NOMO-1 (cell line): ENCODE results near the gene PASD1.

Source experiments
- DNase-seq, 2 experiments: peaks; one replicate each; lab custom pipeline; 2025; ENCODE audit not compliant: unreplicated experiment in 2 of 2; lab: John Stamatoyannopoulos, UW

The PASD1 gene

DNA sequence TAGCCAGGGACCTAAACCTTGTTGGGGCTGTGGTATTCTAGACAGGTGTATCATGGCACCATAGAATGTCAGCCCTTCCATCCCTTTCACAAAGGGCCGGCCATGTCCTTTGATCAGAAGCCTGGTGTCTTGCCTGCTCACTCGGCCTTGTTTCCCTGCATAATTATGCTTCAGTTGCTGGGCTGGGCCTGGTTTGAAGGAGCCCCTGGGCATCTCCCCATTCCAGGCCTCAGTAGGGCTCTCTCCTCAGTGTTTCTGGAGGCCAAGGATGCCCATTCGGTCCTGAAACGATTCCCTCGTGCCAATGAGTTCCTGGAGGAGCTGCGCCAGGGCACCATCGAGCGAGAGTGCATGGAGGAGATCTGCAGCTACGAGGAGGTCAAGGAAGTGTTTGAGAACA, 136.3 kb downstream of the PASD1 start:
- DNase-seq: no peak

DNA sequence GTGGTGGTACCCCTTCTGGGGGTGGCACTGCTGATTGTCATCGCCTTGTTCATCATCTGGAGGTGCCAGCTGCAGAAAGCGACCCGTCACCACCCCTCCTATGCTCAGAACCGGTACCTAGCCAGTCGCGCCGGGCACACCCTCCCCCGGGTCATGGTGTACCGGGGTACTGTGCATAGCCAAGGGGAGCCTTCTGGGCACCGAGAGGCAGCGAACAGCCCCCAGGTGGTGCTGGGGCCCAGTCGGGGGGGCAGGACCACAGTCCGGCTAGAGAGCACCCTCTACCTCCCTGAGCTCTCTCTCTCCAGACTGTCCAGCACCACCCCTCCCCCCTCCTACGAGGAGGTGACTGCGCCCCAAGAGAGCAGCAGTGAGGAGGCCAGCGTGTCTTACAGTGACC, 137.1 kb downstream of the PASD1 start:
- no peak for DNase-seq

GRCh38 chrX:151701071-151701470, 137.6 kb downstream of the PASD1 start:
- no peak for DNase-seq

- DNase-seq: no peak
Measured at GRCh38 chrX:151701531-151701930, 138.1 kb downstream of the PASD1 start.

- DNase-seq: no peak
Measured at GRCh38 chrX:151702026-151702714, 138.7 kb downstream of the PASD1 start.

GRCh38 chrX:151702741-151703340, 139.4 kb downstream of the PASD1 start:
- no peak for DNase-seq

DNA sequence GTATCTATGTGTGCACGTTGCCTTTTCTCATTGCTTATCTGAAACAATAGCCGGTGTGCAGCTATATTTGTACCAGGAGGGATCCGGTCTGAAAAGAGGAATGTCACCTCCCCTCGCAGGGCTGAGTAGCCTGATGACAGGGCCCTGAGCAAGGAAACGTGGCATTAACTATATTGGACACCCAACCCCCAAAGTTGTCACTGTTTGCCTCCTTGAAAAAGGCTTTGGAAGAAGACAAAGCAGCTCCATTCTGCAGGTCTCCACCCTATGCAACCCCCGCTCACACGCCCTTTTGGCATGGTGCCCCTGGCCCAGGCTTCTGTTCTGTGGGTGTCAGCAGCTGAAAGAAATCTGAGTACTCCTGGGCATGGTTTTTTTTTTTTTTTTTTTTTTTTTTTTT, 140.0 kb downstream of the PASD1 start:
- DNase-seq: no peak

DNA sequence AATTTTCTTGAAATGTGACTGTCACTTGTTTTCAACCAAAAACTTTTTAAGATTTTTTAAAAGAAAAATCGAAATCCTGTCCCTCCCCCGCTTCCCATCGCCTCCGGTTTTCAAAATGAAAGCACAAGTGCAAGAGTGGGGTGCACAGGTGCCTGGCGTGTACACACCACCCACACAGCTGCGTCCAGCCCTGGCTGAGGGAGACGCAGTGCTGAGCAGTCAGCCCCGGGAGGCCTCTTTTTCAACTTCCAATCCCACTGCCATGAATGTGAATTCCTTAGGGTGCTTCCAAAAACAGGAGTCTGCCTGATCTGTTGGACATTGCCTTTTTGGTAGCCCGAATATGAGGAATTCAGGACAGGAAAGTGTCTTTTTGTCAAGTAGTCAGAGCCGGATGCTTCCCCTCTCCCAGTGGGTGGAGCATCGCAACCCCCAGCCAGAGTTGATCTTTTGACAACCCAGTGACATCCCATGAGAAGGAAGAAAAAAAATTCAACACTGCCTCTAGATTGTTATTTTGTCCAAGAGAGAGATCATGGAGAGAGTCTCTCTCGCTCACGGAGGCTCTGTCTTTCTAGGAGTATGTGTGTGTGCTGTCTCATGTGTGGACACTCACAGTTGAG, 140.7 kb downstream of the PASD1 start:
- DNase-seq: no peak

GRCh38 chrX:151708821-151709220, 145.3 kb downstream of the PASD1 start:
- no peak for DNase-seq

GRCh38 chrX:151710457-151710856, 147.0 kb downstream of the PASD1 start:
- no peak for DNase-seq

DNA sequence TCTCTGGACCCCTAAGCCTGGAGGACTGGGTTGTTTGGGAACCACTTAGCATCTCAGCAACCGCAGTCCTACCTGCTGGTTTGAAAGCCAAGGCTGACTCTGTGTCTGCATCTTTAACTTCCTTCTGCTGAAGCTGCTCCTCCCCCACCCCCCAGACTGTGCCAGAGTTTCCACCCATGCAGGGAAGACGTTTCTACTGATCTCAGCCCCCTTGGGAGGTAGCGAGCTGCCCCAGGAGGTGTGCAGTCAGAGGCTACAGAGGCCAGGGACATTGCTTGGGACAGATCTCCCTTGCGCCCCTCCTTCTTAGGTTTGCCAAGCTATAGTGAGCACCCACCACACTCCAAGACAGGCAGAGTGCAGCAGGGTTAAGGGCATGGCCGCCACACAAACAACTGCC, 147.7 kb downstream of the PASD1 start:
- DNase-seq: no peak

DNA sequence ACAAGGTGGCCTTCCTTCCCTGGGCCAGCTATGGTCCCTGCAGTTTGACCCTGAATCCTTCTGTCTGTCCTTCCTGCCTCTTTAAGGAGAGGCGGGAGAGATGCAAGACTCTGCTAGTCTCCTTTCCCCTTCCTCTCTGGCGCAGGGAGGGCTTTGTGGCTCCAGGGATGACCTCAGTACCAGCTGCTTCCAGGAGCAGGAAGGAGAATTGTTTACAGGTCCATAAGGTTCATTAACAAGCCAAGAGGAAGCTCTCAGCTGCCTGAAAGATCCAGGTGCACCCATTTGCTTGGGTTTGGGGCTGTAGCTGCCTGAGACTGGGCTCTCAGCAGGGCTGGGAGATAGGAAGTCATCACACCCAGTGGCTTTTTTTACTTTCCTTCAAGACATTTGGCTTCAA, 148.3 kb downstream of the PASD1 start:
- no peak for DNase-seq

DNA sequence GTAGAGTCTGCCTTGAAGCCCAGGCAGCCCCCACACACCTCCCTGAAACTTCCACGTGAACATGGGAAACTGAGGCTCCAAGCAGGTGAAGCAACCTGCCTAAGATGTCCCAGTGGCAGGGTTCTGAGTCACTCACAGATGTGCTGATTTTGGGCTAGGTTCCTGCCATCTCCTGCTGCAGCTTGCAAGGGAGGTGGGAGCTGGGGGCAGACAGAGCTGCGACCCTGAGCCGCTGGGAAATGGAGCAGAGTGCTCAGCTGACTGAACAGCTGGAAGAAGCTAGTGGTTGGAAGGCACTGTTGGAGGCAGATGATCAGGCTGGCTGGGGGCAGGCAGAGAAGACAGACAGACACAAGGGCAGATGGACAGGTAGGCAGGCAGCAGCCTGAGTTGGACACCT, 148.8 kb downstream of the PASD1 start:
- no peak for DNase-seq

DNA sequence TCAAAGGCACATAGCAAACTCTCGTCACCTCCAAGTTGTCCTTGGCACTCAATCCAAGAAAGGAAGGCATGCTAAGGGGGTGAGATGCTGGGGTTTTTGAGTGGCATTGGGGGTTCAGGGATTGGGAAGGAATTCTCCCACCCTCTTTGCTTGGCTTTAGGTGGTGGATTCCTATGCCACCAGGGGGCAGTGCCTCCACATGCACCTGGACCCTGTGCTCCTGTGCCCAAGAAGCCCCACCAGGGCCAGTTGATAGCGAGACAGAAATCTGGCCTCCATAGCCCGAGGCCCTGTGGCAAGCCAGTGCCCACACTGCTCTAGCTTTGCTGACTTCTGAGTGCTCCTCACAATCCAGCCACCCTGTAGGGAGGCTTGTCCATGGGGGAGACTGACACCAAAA, 150.4 kb downstream of the PASD1 start:
- no peak for DNase-seq

DNA sequence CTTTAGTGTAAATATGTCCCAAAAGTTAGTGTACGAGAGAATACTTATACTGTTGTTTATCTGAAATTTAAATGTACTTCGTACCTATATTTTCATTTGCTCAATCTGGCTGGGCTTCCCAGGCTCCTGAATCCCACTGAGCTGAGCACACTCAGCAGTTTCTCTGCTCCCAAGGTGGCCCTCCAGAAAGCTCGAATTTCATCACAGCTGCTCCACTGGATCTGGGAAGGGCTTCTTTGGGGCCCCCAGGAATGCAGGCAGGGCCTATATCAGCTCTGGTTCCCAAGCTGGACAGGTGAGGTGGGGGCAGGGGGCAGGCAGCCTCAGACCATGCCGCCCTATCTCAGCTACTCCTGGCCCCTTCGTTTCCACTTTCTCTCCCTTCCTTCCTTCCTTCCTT, 150.9 kb downstream of the PASD1 start:
- no peak for DNase-seq

DNA sequence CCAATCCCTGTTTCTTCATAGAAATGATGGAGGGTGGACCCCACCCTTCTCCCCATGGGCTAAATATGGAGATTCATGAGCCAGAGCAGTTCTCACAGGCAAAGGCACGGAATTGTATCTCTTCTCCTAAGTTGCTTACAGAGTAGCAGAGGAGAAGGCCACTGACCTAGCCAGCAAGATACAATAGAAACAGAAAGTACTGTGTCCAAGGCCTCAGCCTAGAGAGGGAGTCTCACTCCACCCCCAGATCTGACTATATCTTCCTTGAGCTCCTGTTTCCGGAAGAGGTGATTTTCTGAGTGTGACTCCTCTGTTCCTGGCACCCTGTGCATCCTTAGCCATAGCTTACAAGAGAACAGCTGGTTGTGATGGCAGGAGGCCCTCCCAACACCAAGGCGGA, 152.3 kb downstream of the PASD1 start, which contains the start of gene FATE1:
Gene FATE1, plus strand, starts transcription at position 284 of the 400 bp plus-strand sequence. Its CDS starts 85 bp downstream, at position 369.
- DNase-seq: no peak

GRCh38 chrX:151722241-151722846, 158.9 kb downstream of the PASD1 start:
- no peak for DNase-seq

GRCh38 chrX:151723156-151723760, 159.8 kb downstream of the PASD1 start:
- no peak for DNase-seq

DNA sequence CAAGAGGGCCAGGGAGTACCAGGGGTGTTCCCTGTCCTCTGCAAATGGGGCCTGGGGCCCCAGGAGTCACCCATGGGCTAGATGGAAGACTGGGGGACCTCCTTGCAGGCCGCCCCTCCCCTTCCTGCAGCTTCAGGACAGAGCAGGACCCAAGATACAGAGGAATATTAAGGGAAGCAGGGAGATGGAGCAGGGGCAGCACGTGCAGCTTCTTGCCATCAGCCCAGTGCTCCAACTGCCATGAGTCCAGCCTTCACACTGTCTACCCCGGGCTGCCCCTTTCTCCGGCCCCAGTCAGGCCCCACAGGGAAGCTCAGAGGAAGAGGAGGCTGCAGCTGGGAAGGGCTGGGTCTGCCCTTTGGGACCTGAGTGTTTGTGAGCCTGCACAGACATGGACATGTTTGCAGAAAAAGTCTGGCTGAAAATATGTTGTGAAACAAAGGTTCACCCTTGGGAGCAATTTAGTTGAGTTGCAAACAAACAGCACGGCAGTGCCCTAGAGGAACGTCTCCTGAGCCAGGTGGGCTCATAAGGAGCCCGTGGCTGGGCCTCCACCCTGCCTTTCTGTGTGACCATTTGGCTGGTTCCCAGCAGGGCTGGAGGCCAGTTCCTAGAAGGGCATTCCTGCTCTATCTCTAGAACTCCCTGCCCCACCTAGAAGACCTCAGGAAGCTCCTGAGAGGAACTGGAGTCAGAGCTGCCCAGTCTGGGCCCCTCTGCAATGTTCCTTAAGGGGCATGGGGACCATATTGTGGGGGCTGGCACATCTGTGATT, 161.3 kb downstream of the PASD1 start:
- no peak for DNase-seq

DNA sequence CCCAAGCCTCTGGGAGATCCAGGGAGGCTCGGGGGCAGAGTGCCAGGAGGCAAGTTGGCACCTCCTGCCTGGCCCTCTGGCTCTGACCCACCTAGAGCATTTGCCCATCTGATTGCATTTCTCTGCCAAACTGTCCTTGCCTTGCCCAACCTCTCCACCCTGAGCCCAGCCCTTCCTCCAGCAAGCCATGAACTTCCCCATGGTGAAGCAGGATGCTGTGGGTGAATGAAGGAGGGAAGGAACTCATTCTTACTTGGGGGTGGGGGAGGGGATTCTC, 161.8 kb downstream of the PASD1 start:
- no peak for DNase-seq
